K562 (cell line): ENCODE results near the gene CBX1. TPM values are rescaled to one million over a fixed set of nuclear protein-coding genes. Genes with fewer than 3 reads are reported as not detected.

Experiments
- ARID1B ChIP-seq: fragments of 450-650 bp; IDR thresholded peaks from 2 replicates; pipeline ENCODE4 v1.6.1; 2016; ENCODE audit warnings: antibody characterized with exemption, mild to moderate bottlenecking, inconsistent platforms
- BRCA1 ChIP-seq, 2 experiments: fragments of 450-650 bp in 1 of 2; sonication (generic) in 1 of 2; formaldehyde crosslinking in 1 of 2; IDR thresholded peaks; 2 replicates each; pipeline versions ENCODE4 v1.5.0 to v1.6.1; 2017 to 2020; ENCODE audit warnings: mild to moderate bottlenecking in 1 of 2, missing genetic modification reagents in 1 of 2
- CHCHD3 ChIP-seq: fragments of 250-450 bp; sonication (Bioruptor Pico); IDR thresholded peaks from 2 replicates; pipeline ENCODE4 v2.1.2; 2022; ENCODE audit warnings: mild to moderate bottlenecking
- DPF2 ChIP-seq: fragments of 450-650 bp; IDR thresholded peaks from 2 replicates; pipeline ENCODE4 v1.6.1; 2016
- GABPA ChIP-seq: fragments of 200-800 bp; sonication (Bioruptor generic); conservative IDR thresholded peaks from 2 replicates; pipeline ENCODE4 v1.6.1; 2016; ENCODE audit warnings: low read depth, missing genetic modification characterization, missing compliant biosample characterization
- HIVEP1 ChIP-seq: fragments of 250-450 bp; sonication (Bioruptor Pico); IDR thresholded peaks from 2 replicates; pipeline ENCODE4 v1.4.0; 2020; ENCODE audit warnings: mild to moderate bottlenecking
- HMGN3 ChIP-seq: IDR thresholded peaks from 2 replicates; pipeline ENCODE4 v1.6.1; 2011; ENCODE audit warnings: borderline replicate concordance, low read depth, mild to moderate bottlenecking, mixed read lengths, low read length; ENCODE audit not compliant: insufficient read length; ENCODE audit errors: extremely low read depth
- IRF2 ChIP-seq: sonication (generic); formaldehyde crosslinking; IDR thresholded peaks from 2 replicates; pipeline ENCODE4 v1.8.1; 2022; ENCODE audit warnings: mild to moderate bottlenecking, missing genetic modification reagents
- MIER1 ChIP-seq: fragments of 450-650 bp; IDR thresholded peaks from 2 replicates; pipeline ENCODE4 v1.6.1; 2016; ENCODE audit warnings: antibody characterized with exemption, mild to moderate bottlenecking, low read depth
- MNT ChIP-seq, 2 experiments: fragments of 450-650 bp; conservative IDR thresholded peaks; 2 replicates each; pipeline ENCODE4 v1.6.1; 2017; ENCODE audit warnings: mild to moderate bottlenecking in 2 of 2, moderate library complexity in 2 of 2
- NR2C2 ChIP-seq, 2 experiments: fragments of 200-800 bp in 1 of 2; sonication (Bioruptor generic) in 1 of 2; sonication (generic) in 1 of 2; formaldehyde crosslinking in 1 of 2; IDR thresholded peaks; 2 replicates each; pipeline versions ENCODE4 v1.6.1 to v1.8.0; 2016 to 2022; ENCODE audit warnings: mild to moderate bottlenecking in 1 of 2, missing compliant biosample characterization in 1 of 2, missing genetic modification characterization in 1 of 2, missing genetic modification reagents in 1 of 2
- POLR2H ChIP-seq: IDR thresholded peaks from 2 replicates; pipeline ENCODE4 v1.6.1; 2016; ENCODE audit warnings: missing genetic modification characterization, low read depth, mild to moderate bottlenecking, control low read depth, missing compliant biosample characterization, moderate library complexity
- RBM34 ChIP-seq: fragments of 200-400 bp; formaldehyde crosslinking; IDR thresholded peaks from 2 replicates; pipeline ENCODE4 v1.6.1; 2018; ENCODE audit warnings: low read length, borderline replicate concordance; ENCODE audit not compliant: insufficient read depth
- SRF ChIP-seq, 2 experiments: fragments of 250-450, 450-650 bp in 1 of 2; sonication (Bioruptor Pico) in 1 of 2; sonication (generic) in 1 of 2; formaldehyde crosslinking; IDR thresholded peaks; 2 replicates each; pipeline versions ENCODE4 v1.5.0 to v1.5.1; 2020 to 2022; ENCODE audit warnings: mild to moderate bottlenecking in 1 of 2, missing genetic modification reagents in 1 of 2
- YBX1 ChIP-seq: fragments of 450-650 bp; IDR thresholded peaks from 2 replicates; pipeline ENCODE4 v1.7.1; 2016; ENCODE audit warnings: mild to moderate bottlenecking
- ZBTB12 ChIP-seq: fragments of 250-450 bp; sonication (Bioruptor Pico); IDR thresholded peaks from 2 replicates; pipeline ENCODE4 v1.4.0; 2020
- ZNF133 ChIP-seq: fragments of 250-450 bp; sonication (Bioruptor Pico); IDR thresholded peaks from 2 replicates; pipeline ENCODE4 v1.4.0; 2020; ENCODE audit warnings: mild to moderate bottlenecking
- ZNF277 ChIP-seq: fragments of 250-450 bp; sonication (Bioruptor Pico); IDR thresholded peaks from 2 replicates; pipeline ENCODE4 v1.8.0; 2022; ENCODE audit warnings: inconsistent platforms, mild to moderate bottlenecking, moderate library complexity, borderline replicate concordance
- ZNF282 ChIP-seq: sonication (generic); formaldehyde crosslinking; IDR thresholded peaks from 2 replicates; pipeline ENCODE4 v1.8.1; 2023; ENCODE audit warnings: missing genetic modification reagents
- ZNF3 ChIP-seq: fragments of 250-450 bp; sonication (Bioruptor Pico); IDR thresholded peaks from 2 replicates; pipeline ENCODE4 v1.5.0; 2021; ENCODE audit warnings: mild to moderate bottlenecking, moderate library complexity
- ZNF699 ChIP-seq: fragments of 250-450 bp; sonication (Bioruptor Pico); IDR thresholded peaks from 2 replicates; pipeline ENCODE4 v1.8.0; 2021; ENCODE audit warnings: mild to moderate bottlenecking, moderate library complexity; ENCODE audit not compliant: insufficient replicate concordance
- ZNF764 ChIP-seq: fragments of 250-450 bp; sonication (Bioruptor Pico); IDR thresholded peaks from 2 replicates; pipeline ENCODE4 v1.4.0; 2020; ENCODE audit warnings: low read depth, mild to moderate bottlenecking, moderate library complexity
- polyA plus RNA-seq, 8 experiments: library from polyadenylated mRNA; depleted of rRNA in 4 of 8; stranded (reverse) in 5 of 8; unstranded in 3 of 8; fragments of >200 nt; fragmentation: Nextera tagmentation in 2 of 8; fragmentation: Illumina TruSeq in 1 of 8; extraction: Ambion mirVana in 2 of 8; extraction: Trizol in 1 of 8; gene quantifications; 2 replicates each; pipeline versions ENCODE4 v1.2.1 to v1.2.3, GENCODE V29; 2011 to 2014; ENCODE audit warnings: inconsistent platforms in 1 of 8, missing spikeins in 1 of 8
- total RNA-seq, 7 experiments: library from RNA; depleted of rRNA in 6 of 7; stranded (reverse); fragments of >200 nt in 6 of 7; fragmentation: Illumina TruSeq in 2 of 7; extraction: Trizol in 2 of 7; gene quantifications; 2 replicates each; pipeline versions ENCODE4 v1.2.1 to v1.2.3, GENCODE V29; 2011 to 2021; ENCODE audit warnings: low replicate concordance in 1 of 7

CBX1 gene
- total and polyA plus RNA-seq, 9 of the 15 experiments (the other 6 are each of a cell fraction or from before 2014, with no cell fraction given), result 10.6 to 95.7 (median 52.7) TPM

GRCh38 chr17:48047741-48048383 is 53.4 kb downstream of the CBX1 start, which contains the start of gene NFE2L1 (continued):
- TF ChIP-seq ZNF277, result no peak
- 0 out of 2 replicates have a peak, but pooled peaks have one; percentile 54 for TF ChIP-seq ZNF133 (CRISPR knock-in tag)
- TF ChIP-seq MNT (conservative IDR thresholded peaks at IDR 0.05), result peak; percentile 85 to 91
- peak; percentile 9 to 18; a peak in 1 of 4 replicates for TF ChIP-seq SRF (CRISPR knock-in tag; IDR thresholded peaks at IDR 0.05)
- TF ChIP-seq GABPA (tag), result peak; percentile 93
- TF ChIP-seq ZNF282, result no peak
- no peak for TF ChIP-seq ZNF764 (CRISPR knock-in tag)
- TF ChIP-seq NR2C2 (CRISPR knock-in tag; IDR thresholded peaks at IDR 0.05), result peak; percentile 88
- peak; percentile 82; the same call in 1 of the 2 replicates for TF ChIP-seq NR2C2 (tag; IDR thresholded peaks at IDR 0.05)
- TF ChIP-seq ZNF699, result no peak
- TF ChIP-seq YBX1, result no peak
- TF ChIP-seq ZBTB12, result peak; percentile 48
- no peak for TF ChIP-seq BRCA1 (IDR thresholded peaks at IDR 0.05)
- no peak for TF ChIP-seq BRCA1 (CRISPR knock-in tag; IDR thresholded peaks at IDR 0.05)
- TF ChIP-seq CHCHD3 (CRISPR knock-in tag), result no peak; the same call in 1 of the 2 replicates
- TF ChIP-seq IRF2 (CRISPR knock-in tag), result no peak
- TF ChIP-seq ARID1B, result no peak; the same call in none of the 2 replicates
- peak; percentile 75; the same call in 1 of the 2 replicates for TF ChIP-seq HIVEP1 (CRISPR knock-in tag)
- TF ChIP-seq ZNF3 (CRISPR knock-in tag), result no peak
- peak; percentile 63 for TF ChIP-seq DPF2
- no peak for TF ChIP-seq MIER1
- TF ChIP-seq HMGN3, result no peak
- no peak for TF ChIP-seq RBM34
- peak; percentile 83 for TF ChIP-seq POLR2H
